NCI-H1417 treated with DMSO at 0.1 percent for 48 hours (cell line): Measurements from ENCODE around the gene PDZK1.
"Not testable (repeated sequence)": the region's sequence is repeated elsewhere in the genome, so short reads cannot be mapped to it uniquely, and the experiment has no call there.

Experiments used
- DNase-seq: peaks from one replicate; lab custom pipeline; 2025; lab: John Stamatoyannopoulos, UW

Gene PDZK1

DNA sequence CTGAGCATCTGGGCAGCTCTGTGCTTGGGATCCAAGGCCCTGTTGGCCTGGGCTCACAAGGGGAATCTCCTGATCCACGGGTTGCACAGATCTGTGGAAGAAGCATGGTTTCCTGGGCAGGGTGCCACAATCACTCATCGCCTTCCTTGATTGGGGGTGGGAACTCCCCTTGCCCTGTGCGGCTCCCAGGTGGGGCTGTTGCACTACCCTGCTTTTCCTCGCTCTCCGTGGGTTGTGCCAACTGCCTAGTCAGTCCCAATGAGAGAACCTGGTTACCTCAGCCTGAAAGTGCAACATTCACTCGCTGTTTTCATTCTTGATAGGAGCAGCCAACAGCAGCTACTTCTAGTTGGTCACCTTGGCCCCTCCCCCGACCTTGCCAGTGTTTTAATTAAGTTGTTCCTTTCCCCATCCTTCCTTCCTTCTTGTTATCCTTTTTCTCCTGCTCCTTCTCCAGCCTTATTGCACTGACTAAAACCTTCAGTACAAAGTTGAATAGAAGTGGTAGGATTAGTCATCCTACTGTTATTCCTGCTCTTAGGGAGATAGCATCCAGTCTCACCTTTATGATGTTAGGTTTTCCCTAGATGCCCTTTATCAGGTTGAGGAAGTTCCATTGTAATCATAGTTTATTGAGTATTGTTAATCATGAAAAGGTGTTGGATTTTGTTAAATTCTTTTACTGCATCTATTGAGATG is 50.8 kb downstream of the PDZK1 start:
- DNase-seq, result not testable (repeated sequence)

DNA sequence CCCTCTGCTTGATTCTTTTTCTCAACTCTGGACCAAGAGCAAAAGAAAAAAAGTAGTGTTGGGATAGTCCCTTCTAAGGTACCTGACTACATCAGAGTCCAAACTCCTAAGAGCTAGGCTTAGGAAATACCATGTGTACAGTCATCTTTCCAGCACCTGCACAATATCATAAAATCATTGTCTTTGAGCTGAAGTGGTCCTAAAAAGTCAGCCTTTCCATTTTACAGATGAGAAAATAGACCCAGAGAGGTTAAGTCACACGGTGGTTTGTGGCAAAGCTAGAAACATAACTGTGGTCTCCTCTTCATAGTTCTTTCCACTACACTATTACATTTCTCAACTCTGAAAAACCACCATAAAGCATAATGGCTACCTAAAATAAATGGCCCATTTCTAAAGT is 63.2 kb downstream of the PDZK1 start:
- DNase-seq, result not testable (repeated sequence)

DNA sequence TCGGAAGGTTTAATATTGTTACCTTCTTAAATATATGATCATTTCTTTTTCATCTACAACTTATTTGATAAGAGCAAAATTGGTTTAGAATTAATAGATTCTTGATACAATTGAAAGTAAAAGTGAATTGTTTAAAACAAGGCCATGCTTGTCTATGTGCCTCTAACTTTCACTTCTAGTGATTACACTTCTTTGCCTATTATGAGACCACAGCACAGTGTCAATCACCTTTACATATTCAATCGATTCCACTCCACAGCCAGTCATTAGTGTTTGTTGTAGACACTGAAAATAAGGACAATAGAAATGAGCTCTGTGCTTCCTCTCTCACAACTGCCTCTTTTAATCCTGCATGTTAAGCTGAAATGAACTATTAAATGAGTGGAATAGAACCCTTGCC is 65.3 kb downstream of the PDZK1 start:
- DNase-seq, result not testable (repeated sequence)

DNA sequence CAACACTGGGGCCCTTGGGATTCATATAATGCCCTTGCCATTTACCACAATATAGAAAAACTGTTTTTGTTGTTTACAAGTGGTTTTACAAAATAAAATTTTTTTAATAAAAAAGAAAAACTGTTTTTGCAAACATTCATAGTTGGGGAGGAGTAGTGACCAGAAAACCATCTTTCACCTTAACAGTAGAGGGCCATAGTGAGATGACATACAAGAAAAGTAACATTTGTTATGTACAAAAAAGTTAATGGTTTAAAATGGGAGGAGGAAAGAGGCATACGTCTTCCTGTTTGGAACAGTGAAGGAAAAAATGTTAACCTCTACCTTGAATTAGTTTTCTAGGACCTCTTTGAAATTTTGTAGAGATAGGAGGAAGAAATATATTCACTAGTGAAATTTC is 70.9 kb downstream of the PDZK1 start:
- not testable (repeated sequence) for DNase-seq

DNA sequence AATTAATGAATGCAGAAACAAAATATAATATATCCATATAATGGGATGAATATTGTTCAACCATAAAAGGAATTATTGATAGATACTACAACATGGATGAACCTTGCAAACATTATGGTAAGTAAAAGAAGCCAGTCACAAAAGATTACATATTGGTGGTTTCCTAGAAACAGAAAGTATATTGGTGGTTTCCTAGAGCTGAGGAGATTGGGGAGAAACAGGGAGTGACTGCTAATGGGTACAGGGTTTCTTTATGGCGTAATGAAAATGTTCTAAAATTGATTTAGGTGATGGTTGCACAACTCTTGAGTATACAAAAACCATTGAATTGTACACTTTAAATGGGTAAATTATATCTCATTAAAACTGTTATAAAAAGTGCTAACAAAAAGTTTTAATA is 85.0 kb downstream of the PDZK1 start:
- not testable (repeated sequence) for DNase-seq
